Upper lobe of left lung (tissue), 6 donors: ENCODE results near the gene ZNF101. TPM values are rescaled to one million over a fixed set of nuclear protein-coding genes. Genes with fewer than 3 reads are reported as not detected.
"Not testable (repeated sequence)": the region's sequence is repeated elsewhere in the genome, so short reads cannot be mapped to it uniquely, and the experiment has no call there.

Source experiments
- ATAC-seq, 2 donors: fragments of 200-7000 bp; cut with Tn5 transposase; one replicate each; pipeline ENCODE4 v1.9.1; 2022; ENCODE audit warnings: mild to moderate bottlenecking in 2 of 2, moderate library complexity in 2 of 2; ENCODE audit not compliant: low FRiP score in 2 of 2
- DNase-seq, 2 donors: peaks; one replicate each; pipeline ENCODE4 v3.0.0-alpha.2; 2019 to 2020
- H3K27ac ChIP-seq, 4 donors: fragments of 200-600 bp; sonication (generic); one replicate each; pipeline ENCODE4 v1.5.1; 2016 to 2019
- H3K27me3 ChIP-seq, 4 donors: fragments of 200-600 bp; sonication (generic); one replicate each; pipeline ENCODE4 v1.5.1; 2017 to 2019
- H3K36me3 ChIP-seq, 4 donors: fragments of 200-600 bp; sonication (generic); one replicate each; pipeline ENCODE4 v1.5.1; 2016 to 2019
- H3K4me1 ChIP-seq, 4 donors: fragments of 200-600 bp; sonication (generic); one replicate each; pipeline ENCODE4 v1.5.1; 2018 to 2019
- H3K4me3 ChIP-seq, 4 donors: fragments of 200-600 bp; sonication (generic); one replicate each; pipeline ENCODE4 v1.5.1; 2017 to 2019; ENCODE audit warnings: mild to moderate bottlenecking in 2 of 4, moderate library complexity in 1 of 4
- H3K9me3 ChIP-seq, 4 donors: fragments of 200-600 bp; sonication (generic); one replicate each; pipeline ENCODE4 v1.5.1; 2018 to 2019
- EP300 ChIP-seq, 4 donors: sonication (generic); formaldehyde crosslinking; IDR thresholded peaks; one replicate each; pipeline ENCODE4 v1.5.1; 2017; ENCODE audit warnings: antibody characterized with exemption in 4 of 4, control low read depth in 2 of 4
- POLR2A ChIP-seq, 4 donors: fragments of 450-650 bp; IDR thresholded peaks; one replicate each; pipeline ENCODE4 v1.5.1; 2016 to 2017; ENCODE audit warnings: antibody characterized with exemption in 4 of 4, mild to moderate bottlenecking in 2 of 4
- POLR2AphosphoS5 ChIP-seq, 2 donors: sonication (generic); formaldehyde crosslinking; IDR thresholded peaks; one replicate each; pipeline ENCODE4 v1.5.1; 2017; ENCODE audit warnings: antibody characterized with exemption in 2 of 2
- WGBS, 2 donors: methylation state at CpG; one replicate each; pipeline ENCODE4 v1.1.5; 2017 to 2018; 5-methylcytosine and 5-hydroxymethylcytosine counted together
- total RNA-seq, 6 donors: library from RNA; depleted of rRNA in 4 of 6; stranded (reverse); fragments of >200 nt in 4 of 6; gene quantifications; one replicate each; pipeline versions ENCODE4 v1.1.0 to v1.2.1, GENCODE V29; 2016 to 2021
- TF ChIP-seq, protein P1 (sequence below), 6 experiments: fragments of 450-650 bp in 4 of 6; fragments of 200-600 bp in 2 of 6; sonication (generic) in 2 of 6; IDR thresholded peaks; one replicate each; pipeline ENCODE4 v1.5.1; 2016 to 2019; ENCODE audit warnings: antibody characterized with exemption in 6 of 6
- donor health status: DM: no; HTN: no; CAD: no; lungs with moderate emphysema.
- donor health status: DM: no; HTN: yes; CAD: no; lungs with severe emphysema.

The ZNF101 gene
- total RNA-seq, 6 donors from 2014 or later, result 3.4 to 16.1 (median 11.1) TPM

DNA sequence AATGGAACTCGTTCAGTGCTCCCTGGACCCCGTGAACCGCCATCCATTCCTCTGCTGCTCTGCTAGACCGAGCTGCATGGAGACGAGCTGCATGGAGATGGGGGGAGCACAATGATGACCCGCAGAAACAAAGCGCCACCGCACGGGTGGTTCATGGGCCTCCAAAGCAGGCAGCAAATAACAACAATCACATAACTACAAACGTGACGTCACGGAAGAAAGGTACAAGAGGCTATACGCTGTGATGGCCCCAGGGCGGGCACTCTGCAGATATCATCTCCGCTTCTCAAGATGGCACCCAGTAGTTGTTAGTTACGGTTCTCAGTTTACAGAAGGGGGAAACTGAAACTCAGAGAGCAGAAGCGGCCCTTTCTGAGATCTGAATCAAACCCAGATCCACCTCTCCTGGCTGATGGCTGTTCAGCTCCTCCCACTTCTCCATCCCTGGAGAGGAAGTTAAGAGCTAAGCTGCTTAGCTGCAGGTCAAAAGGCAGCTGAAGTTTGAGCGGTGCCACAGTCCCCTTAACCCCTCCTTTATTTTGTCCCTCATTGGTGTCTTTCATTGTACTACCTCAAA, 6.9 kb upstream of the ZNF101 start:
- no peak for DNase-seq
- H3K9me3 ChIP-seq, result no peaks in the 10 kb centered on the region
- H3K27ac ChIP-seq, result peak overlapping the region in 2 of 4 donors; percentile 26 to 94
- no peaks in the 10 kb centered on the region for H3K27me3 ChIP-seq
- peaks cover 17 to 35% (median 30%) of the 10 kb centered on the region in 4 donors for H3K36me3 ChIP-seq
- TF ChIP-seq, protein P1, sequence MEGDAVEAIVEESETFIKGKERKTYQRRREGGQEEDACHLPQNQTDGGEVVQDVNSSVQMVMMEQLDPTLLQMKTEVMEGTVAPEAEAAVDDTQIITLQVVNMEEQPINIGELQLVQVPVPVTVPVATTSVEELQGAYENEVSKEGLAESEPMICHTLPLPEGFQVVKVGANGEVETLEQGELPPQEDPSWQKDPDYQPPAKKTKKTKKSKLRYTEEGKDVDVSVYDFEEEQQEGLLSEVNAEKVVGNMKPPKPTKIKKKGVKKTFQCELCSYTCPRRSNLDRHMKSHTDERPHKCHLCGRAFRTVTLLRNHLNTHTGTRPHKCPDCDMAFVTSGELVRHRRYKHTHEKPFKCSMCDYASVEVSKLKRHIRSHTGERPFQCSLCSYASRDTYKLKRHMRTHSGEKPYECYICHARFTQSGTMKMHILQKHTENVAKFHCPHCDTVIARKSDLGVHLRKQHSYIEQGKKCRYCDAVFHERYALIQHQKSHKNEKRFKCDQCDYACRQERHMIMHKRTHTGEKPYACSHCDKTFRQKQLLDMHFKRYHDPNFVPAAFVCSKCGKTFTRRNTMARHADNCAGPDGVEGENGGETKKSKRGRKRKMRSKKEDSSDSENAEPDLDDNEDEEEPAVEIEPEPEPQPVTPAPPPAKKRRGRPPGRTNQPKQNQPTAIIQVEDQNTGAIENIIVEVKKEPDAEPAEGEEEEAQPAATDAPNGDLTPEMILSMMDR (IDR thresholded peaks at IDR 0.05), result no peak
- no peak for TF ChIP-seq EP300 (IDR thresholded peaks at IDR 0.05)
- no peak for TF ChIP-seq POLR2AphosphoS5 (IDR thresholded peaks at IDR 0.05)
- no peak for TF ChIP-seq POLR2A (IDR thresholded peaks at IDR 0.05)
- WGBS, 2 donors, result 73 to 86% methylated on average over 18 of the region's 18 CpGs
- H3K4me1 ChIP-seq, result peaks cover 14 to 33% (median 22%) of the 10 kb centered on the region in 4 donors
- no peak for ATAC-seq
- peak overlapping the region in 1 of 4 donors; percentile 96 for H3K4me3 ChIP-seq

DNA sequence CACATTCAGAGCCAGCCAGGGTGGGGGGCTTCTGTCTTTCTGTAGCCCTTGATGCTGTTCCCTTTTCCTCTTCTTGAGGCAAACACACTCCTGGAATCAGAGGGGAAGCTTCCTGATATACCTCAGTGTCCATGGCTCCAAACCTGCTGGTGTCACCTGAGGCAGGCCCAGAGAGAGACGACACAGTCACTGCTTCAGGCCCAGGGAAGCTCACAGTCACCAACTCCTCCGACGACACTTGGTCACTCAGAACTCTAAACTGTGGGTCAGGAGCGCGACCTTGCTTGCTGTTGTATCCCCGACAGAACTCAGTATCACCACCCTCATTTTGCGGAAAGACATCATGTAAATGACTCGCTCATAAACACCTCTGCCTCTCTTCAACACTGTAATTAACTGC, 6.3 kb upstream of the ZNF101 start:
- 81 to 88% methylated on average over 5 to 8 of the region's 8 CpGs for WGBS, 2 donors

DNA sequence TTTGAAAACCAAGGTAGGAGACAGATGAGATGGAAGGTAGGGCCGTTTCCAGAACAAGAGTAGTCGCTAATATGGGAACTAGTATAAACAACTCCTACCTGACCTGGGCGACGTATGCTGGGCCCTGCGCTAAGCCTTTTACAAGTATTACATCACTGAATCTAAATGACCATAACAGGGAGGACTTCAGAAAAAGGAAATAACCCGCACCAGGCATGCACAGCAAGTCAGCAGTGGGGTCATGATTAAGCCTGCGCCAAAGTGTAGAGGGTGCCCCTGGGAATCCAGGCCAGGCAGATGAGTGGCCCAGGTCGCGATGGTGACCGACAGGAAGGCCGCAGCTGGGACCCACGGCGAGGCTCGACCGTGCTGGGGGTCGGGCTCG, 5.8 kb upstream of the ZNF101 start:
- DNase-seq, result no peak
- ATAC-seq, result no peak
- TF ChIP-seq, protein P1 (IDR thresholded peaks at IDR 0.05), result no peak
- TF ChIP-seq POLR2A (IDR thresholded peaks at IDR 0.05), result no peak
- no peak for TF ChIP-seq POLR2AphosphoS5 (IDR thresholded peaks at IDR 0.05)
- no peak for TF ChIP-seq EP300 (IDR thresholded peaks at IDR 0.05)
- H3K36me3 ChIP-seq, result peaks cover 11 to 24% (median 19%) of the 10 kb centered on the region in 4 donors
- H3K4me3 ChIP-seq, result peak overlapping the region; percentile 80 to 100 (median 96)
- peaks cover 15 to 37% (median 24%) of the 10 kb centered on the region in 4 donors for H3K4me1 ChIP-seq
- H3K27me3 ChIP-seq, result no peaks in the 10 kb centered on the region
- H3K9me3 ChIP-seq, result no peaks in the 10 kb centered on the region
- WGBS, 2 donors, result 10 to 11% methylated on average over 17 of the region's 17 CpGs
- peak overlapping the region; percentile 90 to 95 (median 94) for H3K27ac ChIP-seq

More for the DNA sequence above, 6.3 kb upstream of the ZNF101 start:
- Histone ChIP-seq H3K4me1 (peaks cover 14 to 33% (median 22%) of the 10 kb centered on the region in 4 donors), H3K27me3 (no peaks in the 10 kb centered on the region), H3K9me3 (no peaks in the 10 kb centered on the region), H3K36me3 (peaks cover 14 to 30% (median 24%) of the 10 kb centered on the region in 4 donors), H3K4me3 (peak overlapping the region in 3 of 4 donors; percentile 80 to 96 (median 95)), H3K27ac (peak overlapping the region in 2 of 4 donors; percentile 94 to 95)
- TF ChIP-seq POLR2AphosphoS5 (IDR thresholded peaks at IDR 0.05) (no peak), EP300 (IDR thresholded peaks at IDR 0.05) (no peak), POLR2A (IDR thresholded peaks at IDR 0.05) (no peak)
- TF ChIP-seq, protein P1 (IDR thresholded peaks at IDR 0.05), result no peak
- no peak for ATAC-seq
- no peak for DNase-seq

DNA sequence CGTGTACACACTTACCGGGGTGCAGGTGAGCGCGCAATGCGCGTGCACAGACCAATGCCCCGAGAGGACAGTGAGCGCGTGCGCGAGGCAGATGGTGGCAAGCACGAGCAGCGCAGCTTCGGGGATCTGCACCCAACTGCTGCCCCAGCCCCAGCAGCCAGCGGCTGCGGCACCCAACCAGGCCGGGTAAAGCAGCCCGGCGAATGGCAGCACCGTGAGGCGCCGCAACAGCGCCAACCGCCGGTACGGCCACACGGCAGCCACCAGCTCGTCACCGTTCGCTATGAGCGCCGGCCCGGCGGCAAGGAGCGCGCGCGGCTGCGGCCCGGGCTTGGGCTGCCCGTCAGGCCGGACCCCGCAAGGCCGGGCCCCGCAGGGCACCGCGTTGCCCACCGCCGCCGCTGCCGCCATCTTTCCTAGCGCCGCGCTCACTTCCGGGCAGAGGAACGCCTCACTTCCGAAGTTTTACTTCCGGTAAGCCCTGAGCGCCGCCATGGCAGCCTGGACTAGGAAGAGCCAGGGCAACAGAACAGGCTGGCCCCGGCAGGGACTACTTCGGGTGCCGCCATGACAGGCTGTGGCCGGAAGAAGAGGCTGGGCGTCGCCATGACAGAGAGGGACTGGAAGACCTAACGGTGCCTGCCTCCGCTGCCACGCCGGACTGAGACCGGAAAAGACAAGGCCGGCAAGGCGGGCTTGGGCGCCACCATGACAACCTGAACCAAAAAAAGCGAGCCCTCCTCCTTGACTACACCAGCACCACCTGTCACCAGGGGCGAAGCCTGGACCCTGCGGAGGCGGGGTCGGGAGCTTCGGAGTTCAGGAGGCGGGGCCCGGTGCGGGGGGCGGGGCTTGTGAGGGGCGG, 5.2 kb upstream of the ZNF101 start, which contains the start of gene ATP13A1:
TSS of gene ATP13A1 (minus strand) at position 421 of the 865 bp plus-strand sequence. CDS start at position 411, 10 bp downstream.
- Histone ChIP-seq H3K27ac (peak within 1 kb of the TSS; percentile 90 to 95 (median 94)), H3K4me1 (peaks cover 18 to 41% (median 26%) of the 10 kb centered on the region in 4 donors), H3K36me3 (peaks cover 7 to 18% (median 14%) of the 10 kb centered on the region in 4 donors), H3K9me3 (no peaks in the 10 kb centered on the region), H3K4me3 (peak within 1 kb of the TSS; percentile 80 to 100 (median 96)), H3K27me3 (no peaks in the 10 kb centered on the region)
- DNase-seq, result peak; percentile 97 to 98
- TF ChIP-seq POLR2AphosphoS5 (IDR thresholded peaks at IDR 0.05), result peak; percentile 80 to 90
- peak in 1 of 4 donors; percentile 57 for TF ChIP-seq EP300 (IDR thresholded peaks at IDR 0.05)
- peak in 3 of 4 donors; percentile 56 to 80 (median 74) for TF ChIP-seq POLR2A (IDR thresholded peaks at IDR 0.05)
- TF ChIP-seq, protein P1 (IDR thresholded peaks at IDR 0.05), result peak in 4 of 6 experiments; percentile 10 to 57 (median 43)
- ATAC-seq, result peak; percentile 98
- WGBS, 2 donors, result 0% methylated on average over 6 to 28 of the region's 85 CpGs

DNA sequence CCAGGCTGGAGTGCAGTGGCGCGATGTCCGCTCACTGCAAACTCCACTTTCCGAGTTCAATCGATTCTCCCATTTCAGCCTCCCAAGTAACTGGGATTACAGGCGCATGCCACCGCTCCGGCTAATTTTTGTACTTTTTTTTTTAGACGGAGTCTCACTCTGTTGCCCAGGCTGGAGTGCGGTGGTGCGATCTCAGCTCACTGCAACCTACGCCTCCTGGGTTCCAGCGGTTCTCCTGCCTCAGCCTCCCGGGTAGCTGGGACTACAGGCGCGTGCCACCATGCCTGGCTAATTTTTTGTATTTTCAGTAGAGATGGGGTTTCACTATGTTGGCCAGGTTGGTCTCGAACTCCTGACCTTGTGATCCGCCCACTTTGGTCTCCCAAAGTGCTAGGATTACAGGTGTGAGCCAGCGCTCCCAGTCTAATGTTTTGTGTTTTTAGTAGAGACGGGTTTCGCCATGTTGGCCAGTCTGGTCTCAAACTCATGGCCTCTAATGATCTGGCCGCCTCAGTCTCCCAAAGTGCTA, 3.2 kb upstream of the ZNF101 start:
- ATAC-seq, DNase-seq, H3K36me3 ChIP-seq, H3K4me3 ChIP-seq, H3K27me3 ChIP-seq, H3K9me3 ChIP-seq, H3K27ac ChIP-seq: not testable (repeated sequence)
- WGBS, 2 donors, result 95 to 98% methylated on average over 22 of the region's 22 CpGs
- peaks cover 29 to 51% (median 36%) of the 10 kb centered on the region in 4 donors for H3K4me1 ChIP-seq
